Type B pancreatic cell (in vitro differentiated cells): ENCODE measurements around the gene ANKS1A. TPM values are rescaled to one million over a fixed set of nuclear protein-coding genes. Genes with fewer than 3 reads are reported as not detected.
"Not testable (repeated sequence)": the region's sequence is repeated elsewhere in the genome, so short reads cannot be mapped to it uniquely, and the experiment has no call there.

ENCODE experiments used
- DNase-seq: peaks from one replicate; pipeline ENCODE4 v3.0.0; 2021; ENCODE audit warnings: mixed read lengths; ENCODE audit not compliant: unreplicated experiment; ENCODE audit errors: extremely low spot score
- H3K27ac Mint-ChIP-seq: 2 replicates; pipeline ENCODE4 v1.8.0; 2021; ENCODE audit warnings: mild to moderate bottlenecking, mixed read lengths
- H3K27me3 Mint-ChIP-seq: 2 replicates; pipeline ENCODE4 v1.8.0; 2021; ENCODE audit warnings: mixed read lengths
- H3K36me3 Mint-ChIP-seq: 2 replicates; pipeline ENCODE4 v1.8.0; 2021; ENCODE audit warnings: mixed read lengths
- H3K4me1 Mint-ChIP-seq: one replicate; pipeline ENCODE4 v1.8.0; 2021; ENCODE audit warnings: mixed read lengths; ENCODE audit not compliant: unreplicated experiment
- H3K4me3 Mint-ChIP-seq: 2 replicates; pipeline ENCODE4 v1.8.0; 2021; ENCODE audit warnings: mild to moderate bottlenecking, mixed read lengths
- H3K9me3 Mint-ChIP-seq: 2 replicates; pipeline ENCODE4 v1.8.0; 2021; ENCODE audit warnings: mixed read lengths
- CTCF ChIP-seq: fragments of 200-600 bp; sonication (generic); conservative IDR thresholded peaks from 2 replicates; pipeline ENCODE4 v1.5.0; 2021; ENCODE audit warnings: antibody characterized with exemption, mild to moderate bottlenecking
- total RNA-seq: library from RNA; stranded (reverse); gene quantifications from 2 replicates; pipeline ENCODE4 v1.2.1, GENCODE V29; 2021; ENCODE audit warnings: low replicate concordance

ANKS1A gene
- total RNA-seq, 1 donor from 2014 or later = 28.0 TPM

- peaks cover 30% of the 10 kb centered on the region for H3K36me3 Mint-ChIP-seq
These were observed 110.9 kb downstream of the ANKS1A start for GRCh38 chr6:34999962-35000361.

GRCh38 chr6:35001349-35001748, 112.3 kb downstream of the ANKS1A start:
- DNase-seq, H3K9me3 Mint-ChIP-seq, H3K27me3 Mint-ChIP-seq, H3K4me1 Mint-ChIP-seq, H3K27ac Mint-ChIP-seq, H3K4me3 Mint-ChIP-seq: not testable (repeated sequence)
- peaks cover 31% of the 10 kb centered on the region for H3K36me3 Mint-ChIP-seq

More at GRCh38 chr6:34999962-35000361, 110.9 kb downstream of the ANKS1A start:
- H3K4me1 Mint-ChIP-seq, H3K9me3 Mint-ChIP-seq, H3K4me3 Mint-ChIP-seq, H3K27me3 Mint-ChIP-seq, DNase-seq: not testable (repeated sequence)
- H3K27ac Mint-ChIP-seq = peak overlapping the region; percentile 65

GRCh38 chr6:35003886-35004530, 115.0 kb downstream of the ANKS1A start:
- H3K27me3 Mint-ChIP-seq, DNase-seq, H3K4me1 Mint-ChIP-seq, H3K9me3 Mint-ChIP-seq: not testable (repeated sequence)
- Mint-ChIP-seq H3K36me3 (peaks cover 22% of the 10 kb centered on the region), H3K4me3 (peak overlapping the region; percentile 51), H3K27ac (peak overlapping the region; percentile 27)

GRCh38 chr6:35007016-35007415, 118.0 kb downstream of the ANKS1A start:
- Mint-ChIP-seq H3K4me1 (peaks cover 20% of the 10 kb centered on the region), H3K9me3 (no peaks in the 10 kb centered on the region), H3K27me3 (no peaks in the 10 kb centered on the region), H3K27ac (peak overlapping the region; percentile 6), H3K36me3 (peaks cover 22% of the 10 kb centered on the region), H3K4me3 (no peak overlapping the region)
- DNase-seq = no peak
- TF ChIP-seq CTCF = no peak

- H3K4me1 Mint-ChIP-seq = peaks cover 19% of the 10 kb centered on the region
- TF ChIP-seq CTCF = no peak
- no peaks in the 10 kb centered on the region for H3K9me3 Mint-ChIP-seq
- DNase-seq = no peak
- no peak overlapping the region for H3K4me3 Mint-ChIP-seq
- H3K36me3 Mint-ChIP-seq = peaks cover 22% of the 10 kb centered on the region
- H3K27me3 Mint-ChIP-seq = no peaks in the 10 kb centered on the region
- H3K27ac Mint-ChIP-seq = peak overlapping the region; percentile 22
These were observed 119.8 kb downstream of the ANKS1A start for GRCh38 chr6:35008858-35009257.

DNA sequence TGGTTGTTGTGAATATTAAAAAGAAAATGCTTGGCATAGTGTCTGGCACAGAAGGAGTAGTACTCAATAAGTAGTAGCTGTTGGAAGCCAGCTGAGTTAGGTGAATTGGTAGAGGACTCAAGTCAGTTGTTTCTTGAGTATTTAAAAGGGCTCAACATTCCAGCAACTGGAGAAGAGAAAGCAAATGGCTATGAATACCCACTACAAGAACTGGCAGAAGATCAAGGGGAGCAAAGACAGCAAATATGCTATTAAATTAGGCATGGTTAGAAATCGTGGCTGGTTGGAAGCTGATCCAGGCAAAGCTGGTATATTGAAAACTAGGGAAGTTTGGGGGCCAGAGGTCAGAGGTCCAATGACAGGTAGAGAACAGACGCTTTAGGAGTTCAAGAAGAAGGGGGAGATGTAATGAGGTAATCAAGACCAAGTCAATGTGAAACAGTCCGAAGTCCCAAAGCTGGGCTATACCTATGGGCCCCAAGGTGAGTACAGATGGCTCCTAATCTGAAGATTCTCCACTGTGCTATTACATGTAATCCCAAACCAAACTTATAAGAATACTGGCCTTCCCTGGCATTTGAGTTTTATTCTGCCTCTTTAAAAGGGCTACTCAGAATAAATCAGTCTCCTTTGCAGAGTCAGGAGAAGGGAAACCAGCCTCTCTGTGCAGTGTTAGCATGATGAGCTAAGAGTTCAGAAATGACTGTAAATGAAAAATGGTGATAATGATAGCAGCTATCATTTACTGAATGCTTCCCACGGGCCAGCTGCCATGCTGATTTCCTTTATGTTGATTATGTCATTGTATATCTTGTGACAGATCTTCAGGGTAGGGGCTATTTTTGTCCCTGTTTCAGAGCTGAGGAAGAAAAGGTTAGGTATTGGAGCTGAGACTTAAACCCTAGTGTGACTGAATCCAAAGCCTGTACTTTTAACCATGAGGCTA, 122.3 kb downstream of the ANKS1A start:
- H3K4me3 Mint-ChIP-seq = no peak overlapping the region
- H3K27me3 Mint-ChIP-seq = no peaks in the 10 kb centered on the region
- H3K27ac Mint-ChIP-seq = peak overlapping the region; percentile 2
- DNase-seq = no peak
- H3K36me3 Mint-ChIP-seq = peaks cover 14% of the 10 kb centered on the region
- TF ChIP-seq CTCF = no peak
- H3K9me3 Mint-ChIP-seq = no peaks in the 10 kb centered on the region
- H3K4me1 Mint-ChIP-seq = peaks cover 24% of the 10 kb centered on the region

DNA sequence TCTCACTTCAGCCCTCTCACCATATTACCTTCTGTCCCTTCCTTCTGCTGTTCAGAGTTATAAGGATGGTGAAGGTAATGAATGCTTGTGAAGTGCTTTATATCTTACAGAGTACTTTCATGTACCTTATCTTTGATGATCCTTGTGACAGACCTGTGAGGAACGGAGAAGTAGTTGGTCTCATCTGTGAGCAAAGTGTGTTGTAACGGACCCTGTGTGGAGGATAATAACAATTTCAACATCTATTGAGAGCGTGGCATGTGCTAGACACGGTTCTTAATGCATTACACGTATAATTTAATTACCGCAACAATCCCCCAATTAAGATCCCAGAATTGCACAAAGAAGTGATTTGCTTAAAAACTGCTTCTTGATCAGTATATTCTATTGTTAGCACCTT, 124.6 kb downstream of the ANKS1A start:
- H3K27me3 Mint-ChIP-seq = no peaks in the 10 kb centered on the region
- no peak overlapping the region for H3K4me3 Mint-ChIP-seq

More for the DNA sequence above, 124.6 kb downstream of the ANKS1A start:
- Mint-ChIP-seq H3K9me3 (no peaks in the 10 kb centered on the region), H3K36me3 (peaks cover 14% of the 10 kb centered on the region), H3K4me1 (peaks cover 37% of the 10 kb centered on the region), H3K27ac (no peak overlapping the region)
- no peak for DNase-seq
- no peak for TF ChIP-seq CTCF
